GM18499 (cell line): Measurements from ENCODE around the gene ALG12.

Experiments
- ATAC-seq: cut with Tn5 transposase; IDR thresholded peaks from one replicate; pipeline ENCODE4 v1.9.1; 2021; ENCODE audit warnings: moderate number of reproducible peaks; ENCODE audit not compliant: insufficient read depth, unreplicated experiment

ALG12 gene

DNA sequence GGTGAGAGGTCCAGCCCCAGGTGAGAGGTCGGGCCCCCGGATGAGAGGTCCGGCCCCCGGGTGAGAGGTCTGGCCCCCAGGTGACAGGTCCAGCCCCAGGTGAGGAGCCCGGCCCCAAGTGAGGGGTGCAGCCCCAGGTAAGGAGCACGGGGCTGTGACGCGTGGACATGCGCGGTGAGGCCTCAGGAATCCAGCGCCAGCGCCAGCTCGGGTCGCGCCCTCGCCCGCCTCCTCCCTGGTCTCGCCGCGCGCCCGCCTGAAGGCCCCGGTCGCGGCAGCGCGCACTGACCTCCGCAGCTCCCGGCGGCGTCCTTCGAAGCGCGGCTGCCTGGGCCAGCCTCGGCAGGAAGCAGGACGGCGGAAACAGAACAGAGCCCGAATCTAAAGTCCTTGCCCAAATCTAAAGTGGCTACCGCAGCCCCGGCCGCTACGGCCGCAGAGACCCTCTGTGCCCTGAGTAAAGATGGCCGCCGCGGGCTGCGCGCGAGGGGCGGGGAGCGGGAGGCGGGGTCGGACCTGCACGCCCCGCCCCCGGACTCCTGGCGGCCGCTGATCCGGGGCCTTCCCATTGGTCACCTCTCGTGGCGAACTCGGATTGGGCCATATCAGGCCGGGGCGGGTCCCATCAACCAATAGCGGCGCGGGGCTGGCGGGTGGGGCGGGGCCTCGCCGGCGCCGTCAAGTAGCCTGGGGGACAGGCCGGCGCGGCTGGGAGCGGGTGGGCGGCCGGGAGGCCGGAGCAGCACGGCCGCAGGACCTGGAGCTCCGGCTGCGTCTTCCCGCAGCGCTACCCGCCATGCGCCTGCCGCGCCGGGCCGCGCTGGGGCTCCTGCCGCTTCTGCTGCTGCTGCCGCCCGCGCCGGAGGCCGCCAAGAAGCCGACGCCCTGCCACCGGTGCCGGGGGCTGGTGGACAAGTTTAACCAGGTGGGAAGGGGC, at the start of gene ALG12, which contains the start of gene CRELD2:
Gene ALG12, minus strand, starts transcription at position 465 of the 937 bp plus-strand sequence. CDS start 4,673 bp downstream, outside the sequence.
Gene CRELD2, plus strand, starts transcription at position 661 of the 937 bp plus-strand sequence. Its CDS starts 136 bp downstream, at position 797.
- ATAC-seq = peak; percentile 52

DNA sequence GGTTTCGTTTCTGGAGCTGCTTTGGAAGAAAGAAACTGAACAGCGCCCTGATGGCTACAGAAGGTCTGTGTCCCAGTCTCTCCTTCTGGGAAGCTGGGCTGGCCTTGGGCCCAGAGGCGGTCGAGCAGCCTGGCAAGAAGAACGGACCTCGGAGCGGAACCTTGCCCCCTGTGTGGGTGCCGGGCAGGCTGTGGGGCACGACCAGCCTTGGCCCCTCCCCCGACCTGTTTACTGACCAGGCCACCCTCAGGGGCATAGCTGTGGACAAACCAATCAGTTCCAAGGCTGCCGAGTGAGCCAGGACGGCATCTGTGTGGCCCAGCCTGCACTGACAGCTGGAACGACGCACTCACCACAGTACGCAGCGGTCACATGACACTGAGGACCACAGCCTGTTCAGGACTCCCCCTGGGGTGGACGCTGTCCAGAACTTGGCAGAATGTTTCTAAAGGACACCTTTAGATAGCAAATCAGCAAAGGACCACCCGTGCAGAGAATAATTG, 49.5 kb upstream of the ALG12 start:
- ATAC-seq = no peak

DNA sequence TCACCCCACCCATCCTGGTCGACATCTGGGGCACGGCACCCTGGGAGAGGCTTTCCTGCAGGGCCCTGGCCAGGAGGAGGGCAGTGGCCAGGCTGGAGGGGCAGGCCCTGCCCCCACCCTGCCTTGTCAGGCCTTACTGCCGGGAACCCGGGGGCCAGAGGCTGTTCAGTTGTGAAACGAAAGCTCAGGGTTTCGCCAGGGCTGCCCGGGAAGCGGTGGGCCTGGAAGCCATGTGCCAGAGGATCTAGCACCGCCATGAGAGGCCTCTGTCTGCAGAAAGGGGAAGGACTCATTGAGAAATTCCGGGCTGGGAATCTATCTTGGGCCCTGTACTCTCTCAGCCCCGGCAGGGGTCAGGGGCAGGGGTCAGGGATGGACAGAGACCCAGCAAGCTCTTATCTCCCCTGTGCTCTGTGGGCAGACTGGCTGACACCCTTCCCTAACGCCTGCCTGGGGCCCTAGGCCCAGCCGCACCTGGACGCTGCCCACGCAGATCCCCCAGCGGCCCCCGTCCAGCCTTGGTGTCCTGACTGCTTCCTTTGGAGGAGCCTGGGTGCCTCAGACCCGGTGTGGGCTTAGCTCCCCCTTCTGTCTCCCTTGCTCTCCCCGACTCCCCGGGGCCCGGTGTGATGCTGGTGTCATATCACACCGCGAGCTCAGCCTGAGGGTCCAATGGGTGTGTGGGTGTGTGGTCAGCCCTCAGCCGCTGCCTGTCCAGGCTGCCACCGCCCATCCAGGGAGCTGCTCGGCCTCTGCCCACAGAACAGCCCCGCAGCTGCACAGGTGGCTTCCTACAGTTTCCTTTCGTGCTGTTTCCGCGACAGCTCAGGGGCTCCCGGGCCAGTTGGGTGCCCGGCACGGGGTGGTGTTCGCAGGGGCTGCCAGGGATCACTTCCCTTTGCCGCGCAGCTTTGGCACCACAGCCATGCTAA, 48.8 kb upstream of the ALG12 start:
- no peak for ATAC-seq

DNA sequence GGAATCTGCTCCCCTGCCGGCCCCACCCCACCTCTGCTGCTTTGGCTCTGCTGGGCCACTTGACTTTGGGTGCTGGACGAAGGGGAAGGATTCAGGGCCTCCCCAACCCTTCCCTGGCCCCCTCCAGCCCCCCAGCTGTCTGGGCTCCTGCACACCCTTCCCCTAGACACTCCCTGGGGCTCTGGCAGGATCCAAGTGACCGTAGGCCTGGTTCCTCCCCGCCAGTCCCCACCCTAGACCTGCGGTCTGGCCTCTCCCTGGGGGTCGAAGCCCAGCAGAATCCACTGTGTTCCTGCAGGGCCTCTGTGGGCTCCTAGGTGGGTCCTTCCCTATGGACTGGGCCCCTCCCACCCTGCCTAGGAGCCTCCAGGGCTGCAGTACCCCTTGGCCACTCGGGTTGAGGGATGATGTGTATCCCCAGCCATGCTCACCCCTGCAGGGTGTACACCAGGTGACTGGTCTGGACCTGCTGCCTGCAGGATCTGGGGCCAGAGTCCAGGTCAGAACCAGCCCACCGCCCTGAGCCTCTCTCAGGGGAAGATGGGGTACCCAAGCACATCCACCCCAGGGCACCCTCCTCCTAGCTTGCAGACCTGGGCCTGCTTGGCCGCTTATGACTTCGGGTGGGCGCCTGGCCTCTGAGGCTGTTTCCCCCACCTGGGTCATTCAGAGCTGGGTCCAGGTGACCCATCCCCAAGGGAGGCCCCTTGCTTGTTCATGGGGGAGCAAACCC, 48.0 kb upstream of the ALG12 start:
- ATAC-seq = no peak

DNA sequence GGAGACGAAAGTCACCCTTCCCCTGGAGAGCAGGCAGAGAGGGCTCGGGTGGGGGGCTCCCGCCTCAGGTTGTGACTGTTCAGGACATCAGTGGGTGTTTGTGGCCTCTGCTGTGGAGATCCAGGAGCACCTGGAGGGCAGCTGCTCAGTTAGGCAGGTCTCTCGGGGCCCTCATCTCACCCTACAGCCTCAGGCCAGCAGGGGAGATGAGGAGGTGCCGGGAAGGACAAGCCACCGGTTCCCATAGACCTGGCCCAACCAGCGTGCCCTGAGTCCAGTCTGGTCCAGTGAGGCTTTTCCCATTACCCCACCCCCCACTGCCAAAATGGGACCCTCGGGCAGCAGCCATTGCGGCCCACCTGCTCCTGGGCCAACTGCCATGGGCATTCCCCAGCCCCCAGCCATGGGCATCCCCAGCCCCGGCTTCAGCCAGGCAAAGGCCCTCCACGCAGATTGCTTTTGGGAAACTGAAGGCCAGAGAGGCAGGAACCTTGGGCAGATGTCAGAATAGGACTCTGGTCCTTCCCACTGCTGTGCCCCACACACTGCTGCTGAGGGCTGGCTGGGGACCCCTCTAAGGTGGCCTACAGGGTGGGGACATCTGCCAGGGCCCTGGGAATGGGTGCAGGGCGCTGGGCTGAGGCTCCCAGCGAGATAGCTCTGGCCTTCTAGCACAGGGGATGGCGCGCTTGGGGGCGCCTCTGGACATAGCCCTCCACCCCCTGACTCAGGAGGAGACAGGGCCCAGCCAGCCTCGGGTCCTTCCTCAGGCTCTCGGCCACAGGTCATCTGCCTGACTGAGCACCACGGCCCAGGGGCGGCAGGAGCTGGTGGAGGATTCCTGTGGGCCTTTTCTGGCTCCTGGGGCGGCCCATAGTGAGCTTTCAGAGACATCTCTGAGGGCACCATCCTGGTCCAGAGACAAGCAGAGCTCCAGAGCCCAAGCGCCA, 47.1 kb upstream of the ALG12 start:
- ATAC-seq = no peak

DNA sequence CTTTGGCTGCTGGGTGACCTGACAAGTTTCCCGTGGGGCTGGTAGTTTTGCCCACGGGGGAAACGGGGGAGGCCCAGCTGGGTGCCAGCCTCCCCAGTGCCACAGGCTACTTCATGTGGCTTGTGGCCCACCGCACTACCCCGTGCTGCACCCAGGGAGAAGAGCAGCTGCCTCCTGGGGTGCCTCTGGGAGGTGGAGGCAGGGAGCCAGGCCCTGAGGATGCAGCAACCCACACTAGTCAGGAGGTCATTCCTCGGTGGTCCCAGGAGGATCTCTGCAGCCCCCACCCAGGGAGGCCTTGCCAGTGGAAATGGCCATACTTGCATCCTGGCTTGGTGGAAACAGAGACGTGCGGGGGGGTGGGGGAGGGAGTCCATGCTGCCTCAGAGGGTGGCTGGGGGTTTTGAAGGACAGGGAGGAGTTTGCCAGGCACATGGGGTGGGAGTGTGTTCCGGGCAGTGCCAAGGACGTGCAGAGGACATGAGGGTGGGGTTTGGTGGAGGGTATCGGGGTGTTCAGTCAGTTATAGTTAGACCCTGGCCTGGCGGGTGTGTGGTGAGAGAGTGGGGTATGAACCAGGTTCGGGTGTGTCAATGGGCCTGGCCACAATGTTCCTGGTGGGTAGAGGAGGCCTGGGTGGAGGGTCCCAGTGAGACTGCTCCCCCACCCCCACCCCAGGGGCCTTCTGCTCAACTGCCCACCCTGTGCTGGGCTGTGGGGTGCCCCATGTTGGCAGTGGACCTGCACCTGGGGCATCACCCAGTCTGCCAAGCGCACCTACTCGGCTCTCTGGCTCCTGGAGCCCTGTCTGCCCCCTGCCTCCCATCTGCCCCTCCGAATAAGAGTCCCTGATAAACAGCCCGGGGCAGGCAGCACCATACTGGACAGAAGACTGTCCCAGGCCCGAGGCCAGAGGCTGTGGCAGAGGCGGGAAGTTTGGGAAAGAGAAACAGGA, 46.2 kb upstream of the ALG12 start:
- no peak for ATAC-seq

DNA sequence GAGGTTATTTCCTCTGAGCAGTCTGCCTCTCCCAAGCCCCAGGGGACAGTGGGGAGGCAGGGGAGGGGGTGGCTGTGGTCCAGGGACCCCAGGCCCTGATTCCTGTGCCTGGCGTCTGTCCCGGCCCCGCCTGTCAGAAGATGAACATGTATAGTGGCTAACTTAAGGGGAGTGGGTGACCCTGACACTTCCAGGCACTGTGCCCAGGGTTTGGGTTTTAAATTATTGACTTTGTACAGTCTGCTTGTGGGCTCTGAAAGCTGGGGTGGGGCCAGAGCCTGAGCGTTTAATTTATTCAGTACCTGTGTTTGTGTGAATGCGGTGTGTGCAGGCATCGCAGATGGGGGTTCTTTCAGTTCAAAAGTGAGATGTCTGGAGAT, 45.4 kb upstream of the ALG12 start:
- no peak for ATAC-seq

DNA sequence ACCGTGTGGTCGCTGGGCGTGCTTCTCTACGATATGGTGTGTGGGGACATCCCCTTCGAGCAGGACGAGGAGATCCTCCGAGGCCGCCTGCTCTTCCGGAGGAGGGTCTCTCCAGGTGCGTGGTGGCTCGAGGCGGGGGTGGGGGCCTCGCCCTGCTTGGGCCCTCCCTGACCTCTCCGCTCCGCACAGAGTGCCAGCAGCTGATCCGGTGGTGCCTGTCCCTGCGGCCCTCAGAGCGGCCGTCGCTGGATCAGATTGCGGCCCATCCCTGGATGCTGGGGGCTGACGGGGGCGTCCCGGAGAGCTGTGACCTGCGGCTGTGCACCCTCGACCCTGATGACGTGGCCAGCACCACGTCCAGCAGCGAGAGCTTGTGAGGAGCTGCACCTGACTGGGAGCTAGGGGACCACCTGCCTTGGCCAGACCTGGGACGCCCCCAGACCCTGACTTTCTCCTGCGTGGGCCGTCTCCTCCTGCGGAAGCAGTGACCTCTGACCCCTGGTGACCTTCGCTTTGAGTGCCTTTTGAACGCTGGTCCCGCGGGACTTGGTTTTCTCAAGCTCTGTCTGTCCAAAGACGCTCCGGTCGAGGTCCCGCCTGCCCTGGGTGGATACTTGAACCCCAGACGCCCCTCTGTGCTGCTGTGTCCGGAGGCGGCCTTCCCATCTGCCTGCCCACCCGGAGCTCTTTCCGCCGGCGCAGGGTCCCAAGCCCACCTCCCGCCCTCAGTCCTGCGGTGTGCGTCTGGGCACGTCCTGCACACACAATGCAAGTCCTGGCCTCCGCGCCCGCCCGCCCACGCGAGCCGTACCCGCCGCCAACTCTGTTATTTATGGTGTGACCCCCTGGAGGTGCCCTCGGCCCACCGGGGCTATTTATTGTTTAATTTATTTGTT, 44.8 kb upstream of the ALG12 start:
- no peak for ATAC-seq

DNA sequence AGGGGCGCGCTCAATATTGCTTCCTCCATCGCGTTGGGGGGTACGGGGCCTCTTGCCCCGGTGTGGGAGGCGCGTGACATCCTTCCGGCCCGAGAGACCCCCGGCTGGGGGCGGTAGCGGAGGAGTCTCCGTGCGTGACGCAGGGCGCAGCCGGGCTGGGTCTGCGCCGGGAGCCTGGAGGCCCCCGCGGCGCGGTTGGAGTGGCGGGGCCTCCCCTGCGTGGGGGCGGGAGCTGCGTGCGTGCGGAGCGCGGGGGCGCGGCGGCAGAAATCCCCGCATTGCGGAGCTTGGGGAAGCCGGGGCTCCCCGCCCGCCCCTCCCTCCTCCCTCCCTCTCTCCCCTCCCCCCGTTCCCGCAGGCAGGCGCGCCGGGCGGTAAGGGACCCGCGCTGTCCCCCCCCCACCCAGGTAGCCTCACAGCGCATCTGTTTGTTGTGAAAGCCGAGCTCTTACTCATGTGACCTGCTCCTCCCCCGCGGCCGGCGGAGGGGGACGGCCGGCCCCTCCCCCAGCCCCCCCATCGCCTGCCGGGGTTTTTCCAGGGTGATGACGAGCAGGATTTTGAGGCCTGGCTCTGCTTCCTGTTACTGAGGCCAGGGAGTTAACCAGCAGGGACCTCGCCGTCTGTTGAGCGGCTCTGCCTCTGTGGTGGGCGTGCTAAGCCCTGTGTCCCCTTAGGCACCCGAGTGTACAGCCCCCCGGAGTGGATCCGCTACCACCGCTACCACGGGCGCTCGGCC, 43.9 kb upstream of the ALG12 start:
- ATAC-seq = no peak

DNA sequence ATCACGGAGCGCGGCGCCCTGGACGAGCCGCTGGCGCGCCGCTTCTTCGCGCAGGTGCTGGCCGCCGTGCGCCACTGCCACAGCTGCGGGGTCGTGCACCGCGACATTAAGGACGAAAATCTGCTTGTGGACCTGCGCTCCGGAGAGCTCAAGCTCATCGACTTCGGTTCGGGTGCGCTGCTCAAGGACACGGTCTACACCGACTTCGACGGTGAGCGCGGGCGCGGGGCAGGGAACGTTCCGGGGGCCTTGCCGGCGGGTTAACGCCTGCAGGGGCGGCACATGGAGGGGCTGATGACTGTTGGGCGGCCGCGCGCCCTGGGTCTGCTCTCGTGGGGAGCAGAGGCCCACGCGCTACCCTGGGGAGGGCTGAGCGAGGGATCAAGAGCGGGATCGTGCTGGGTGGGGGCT, 43.4 kb upstream of the ALG12 start:
- ATAC-seq = no peak

DNA sequence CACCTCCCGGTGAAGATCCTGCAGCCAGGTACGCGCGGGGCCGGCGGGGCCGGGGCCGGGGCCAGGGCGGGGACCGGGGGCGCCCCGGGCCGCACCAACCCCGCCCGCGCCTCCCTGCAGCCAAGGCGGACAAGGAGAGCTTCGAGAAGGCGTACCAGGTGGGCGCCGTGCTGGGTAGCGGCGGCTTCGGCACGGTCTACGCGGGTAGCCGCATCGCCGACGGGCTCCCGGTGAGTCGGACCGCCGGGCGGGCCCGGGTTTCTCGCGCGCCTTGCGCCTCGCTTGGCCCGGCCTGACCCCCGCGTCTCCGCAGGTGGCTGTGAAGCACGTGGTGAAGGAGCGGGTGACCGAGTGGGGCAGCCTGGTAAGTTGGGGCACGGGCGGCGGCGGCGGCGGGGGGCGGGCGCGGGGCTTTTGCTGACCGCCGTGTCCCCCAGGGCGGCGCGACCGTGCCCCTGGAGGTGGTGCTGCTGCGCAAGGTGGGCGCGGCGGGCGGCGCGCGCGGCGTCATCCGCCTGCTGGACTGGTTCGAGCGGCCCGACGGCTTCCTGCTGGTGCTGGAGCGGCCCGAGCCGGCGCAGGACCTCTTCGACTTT, 42.9 kb upstream of the ALG12 start:
- ATAC-seq = no peak

DNA sequence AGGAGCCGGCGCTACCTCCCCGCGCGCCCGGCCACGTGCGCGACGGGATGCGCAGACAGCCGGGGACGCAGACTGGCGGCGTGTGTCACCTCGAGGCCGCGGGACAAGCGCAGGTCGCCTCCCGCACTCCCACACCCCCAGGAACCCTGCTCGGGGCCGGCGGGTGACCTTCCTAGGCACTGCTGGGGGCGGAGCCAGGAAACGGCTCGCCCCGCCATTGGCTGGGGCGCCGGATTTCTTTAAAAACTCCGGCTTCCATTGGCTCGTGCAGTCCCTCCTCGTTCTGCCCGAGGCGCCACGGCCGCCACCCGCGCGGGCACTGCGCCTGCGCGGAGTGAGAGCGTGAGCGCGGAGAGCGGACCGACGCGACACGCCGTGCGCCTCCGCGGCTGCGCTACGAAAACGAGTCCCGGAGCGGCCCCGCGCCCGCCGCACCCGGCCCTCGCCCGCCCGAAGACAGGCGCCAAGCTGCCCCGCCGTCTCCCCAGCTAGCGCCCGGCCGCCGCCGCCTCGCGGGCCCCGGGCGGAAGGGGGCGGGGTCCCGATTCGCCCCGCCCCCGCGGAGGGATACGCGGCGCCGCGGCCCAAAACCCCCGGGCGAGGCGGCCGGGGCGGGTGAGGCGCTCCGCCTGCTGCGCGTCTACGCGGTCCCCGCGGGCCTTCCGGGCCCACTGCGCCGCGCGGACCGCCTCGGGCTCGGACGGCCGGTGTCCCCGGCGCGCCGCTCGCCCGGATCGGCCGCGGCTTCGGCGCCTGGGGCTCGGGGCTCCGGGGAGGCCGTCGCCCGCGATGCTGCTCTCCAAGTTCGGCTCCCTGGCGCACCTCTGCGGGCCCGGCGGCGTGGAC, 42.1 kb upstream of the ALG12 start, which contains the start of gene PIM3:
Gene PIM3, plus strand, starts transcription at position 614 of the 846 bp plus-strand sequence. Its CDS starts 176 bp downstream, at position 790.
- ATAC-seq = peak; percentile 41

DNA sequence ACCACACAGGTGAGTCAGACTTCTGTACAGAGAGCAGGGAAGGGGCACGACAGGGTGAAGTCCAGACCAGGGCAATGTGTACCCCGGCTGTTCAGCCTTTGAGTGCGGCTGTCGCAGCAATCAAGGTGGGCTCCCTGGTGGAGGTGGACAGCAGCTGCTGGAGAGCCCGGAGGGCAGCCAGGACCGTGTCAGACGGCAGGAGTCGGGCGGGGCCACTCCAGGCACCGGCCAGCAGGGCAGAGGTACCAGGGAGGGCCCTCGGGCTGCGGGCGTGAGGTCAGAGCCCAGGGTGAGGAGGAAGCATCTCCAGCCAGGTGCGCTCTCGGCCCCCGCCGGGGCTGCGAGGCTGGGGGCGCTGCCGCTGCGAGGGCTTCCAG, 41.5 kb upstream of the ALG12 start:
- ATAC-seq = peak; percentile 3

DNA sequence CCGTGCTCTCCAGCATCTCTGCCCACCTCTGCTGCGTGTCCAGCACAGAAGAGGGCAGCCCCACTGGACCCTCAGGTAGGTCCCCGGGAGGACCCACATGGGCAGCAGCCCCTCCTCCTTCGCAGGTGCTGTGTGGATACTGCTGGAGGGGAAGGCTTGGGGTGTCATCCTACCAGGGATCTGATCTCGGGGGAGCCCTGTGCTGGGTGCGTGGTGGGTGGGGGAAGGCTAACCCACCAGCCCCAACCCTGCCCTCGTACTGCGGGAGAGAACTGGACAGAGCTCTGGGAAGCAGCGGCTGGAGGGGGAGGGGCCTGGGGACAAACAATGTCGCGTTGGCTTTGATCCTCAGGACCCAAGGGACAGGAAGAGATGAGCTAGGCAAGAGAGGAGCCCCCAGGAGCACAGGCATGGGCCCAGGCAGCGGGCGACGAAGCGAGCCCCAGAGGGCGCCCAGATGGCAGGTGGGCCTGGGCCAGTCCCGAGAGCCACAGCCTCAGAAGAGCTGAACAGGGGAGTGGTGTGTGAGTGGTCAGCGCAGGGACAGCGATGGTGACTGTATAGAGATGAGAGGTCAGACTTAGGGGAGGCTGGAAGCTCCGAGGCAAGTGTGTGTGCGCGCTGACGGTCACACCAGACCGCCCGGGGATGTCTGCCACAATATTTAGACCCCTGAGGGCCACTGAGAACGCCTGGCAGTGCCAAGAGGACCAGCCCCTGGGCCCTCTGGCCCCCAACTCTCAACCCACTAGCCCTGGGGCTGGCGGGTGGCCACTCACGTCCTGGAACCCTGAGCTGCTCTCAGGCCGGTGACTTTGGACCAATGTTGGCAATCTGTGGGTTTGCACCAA, 40.9 kb upstream of the ALG12 start:
- ATAC-seq = no peak
